ENCODE data around the gene PISD. TPM values are rescaled to one million over a fixed set of nuclear protein-coding genes. Genes with fewer than 3 reads are reported as not detected.
A peak's percentile ranks its signal among the peaks of the same experiment; 100 is the strongest.

The PISD gene
- total RNA-seq, 1 donor from 2014 or later = 36.2 TPM

DNA sequence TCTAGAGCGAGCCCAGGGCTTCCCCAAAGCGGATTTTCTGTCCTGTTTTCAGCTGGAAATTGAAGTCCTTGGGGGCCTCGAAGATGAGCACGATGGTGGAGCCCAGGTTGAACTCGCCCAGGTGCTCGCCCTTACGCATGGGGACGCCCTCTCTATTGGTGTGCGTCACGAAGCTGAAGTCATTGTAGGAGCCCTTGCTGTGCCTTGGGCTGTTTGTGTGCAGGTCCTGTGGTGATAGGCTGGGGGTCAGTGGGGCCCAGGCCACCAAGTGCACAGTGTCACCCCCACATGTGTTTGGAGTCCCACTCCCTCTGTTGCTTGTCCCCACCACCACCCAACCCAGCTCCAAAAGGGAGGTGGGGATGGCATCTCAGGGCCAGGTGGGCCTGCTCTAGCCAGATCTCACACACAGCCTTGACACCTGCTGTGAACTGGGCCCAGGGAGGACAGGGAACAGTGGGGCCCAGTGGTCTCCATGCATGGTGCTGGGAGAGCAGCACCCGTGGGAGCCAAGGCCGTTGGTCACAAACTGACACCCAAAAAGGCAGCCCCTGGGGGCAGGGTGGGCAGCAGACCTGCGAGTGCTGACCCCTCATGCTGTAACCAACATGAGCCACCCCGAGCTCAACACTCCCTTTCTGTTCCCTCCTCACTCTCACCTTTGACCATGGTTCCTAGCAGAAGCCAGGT is 42.3 kb downstream of the PISD start:
- Mint-ChIP-seq H3K4me1 (ENCODE audit: unreplicated experiment) (peaks cover 5% of the 10 kb centered on the region), H3K36me3 (ENCODE audit: unreplicated experiment) (peaks cover 11% of the 10 kb centered on the region), H3K9me3 (ENCODE audit: unreplicated experiment) (no peaks in the 10 kb centered on the region), H3K27me3 (ENCODE audit: unreplicated experiment) (no peaks in the 10 kb centered on the region), H3K4me3 (ENCODE audit: unreplicated experiment) (no peak overlapping the region), H3K27ac (ENCODE audit: unreplicated experiment) (no peak overlapping the region)
- no peak for DNase-seq (ENCODE audit: extremely low spot score, unreplicated experiment)
- TF ChIP-seq, protein P1, sequence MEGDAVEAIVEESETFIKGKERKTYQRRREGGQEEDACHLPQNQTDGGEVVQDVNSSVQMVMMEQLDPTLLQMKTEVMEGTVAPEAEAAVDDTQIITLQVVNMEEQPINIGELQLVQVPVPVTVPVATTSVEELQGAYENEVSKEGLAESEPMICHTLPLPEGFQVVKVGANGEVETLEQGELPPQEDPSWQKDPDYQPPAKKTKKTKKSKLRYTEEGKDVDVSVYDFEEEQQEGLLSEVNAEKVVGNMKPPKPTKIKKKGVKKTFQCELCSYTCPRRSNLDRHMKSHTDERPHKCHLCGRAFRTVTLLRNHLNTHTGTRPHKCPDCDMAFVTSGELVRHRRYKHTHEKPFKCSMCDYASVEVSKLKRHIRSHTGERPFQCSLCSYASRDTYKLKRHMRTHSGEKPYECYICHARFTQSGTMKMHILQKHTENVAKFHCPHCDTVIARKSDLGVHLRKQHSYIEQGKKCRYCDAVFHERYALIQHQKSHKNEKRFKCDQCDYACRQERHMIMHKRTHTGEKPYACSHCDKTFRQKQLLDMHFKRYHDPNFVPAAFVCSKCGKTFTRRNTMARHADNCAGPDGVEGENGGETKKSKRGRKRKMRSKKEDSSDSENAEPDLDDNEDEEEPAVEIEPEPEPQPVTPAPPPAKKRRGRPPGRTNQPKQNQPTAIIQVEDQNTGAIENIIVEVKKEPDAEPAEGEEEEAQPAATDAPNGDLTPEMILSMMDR (IDR thresholded peaks at IDR 0.05) = no peak

DNA sequence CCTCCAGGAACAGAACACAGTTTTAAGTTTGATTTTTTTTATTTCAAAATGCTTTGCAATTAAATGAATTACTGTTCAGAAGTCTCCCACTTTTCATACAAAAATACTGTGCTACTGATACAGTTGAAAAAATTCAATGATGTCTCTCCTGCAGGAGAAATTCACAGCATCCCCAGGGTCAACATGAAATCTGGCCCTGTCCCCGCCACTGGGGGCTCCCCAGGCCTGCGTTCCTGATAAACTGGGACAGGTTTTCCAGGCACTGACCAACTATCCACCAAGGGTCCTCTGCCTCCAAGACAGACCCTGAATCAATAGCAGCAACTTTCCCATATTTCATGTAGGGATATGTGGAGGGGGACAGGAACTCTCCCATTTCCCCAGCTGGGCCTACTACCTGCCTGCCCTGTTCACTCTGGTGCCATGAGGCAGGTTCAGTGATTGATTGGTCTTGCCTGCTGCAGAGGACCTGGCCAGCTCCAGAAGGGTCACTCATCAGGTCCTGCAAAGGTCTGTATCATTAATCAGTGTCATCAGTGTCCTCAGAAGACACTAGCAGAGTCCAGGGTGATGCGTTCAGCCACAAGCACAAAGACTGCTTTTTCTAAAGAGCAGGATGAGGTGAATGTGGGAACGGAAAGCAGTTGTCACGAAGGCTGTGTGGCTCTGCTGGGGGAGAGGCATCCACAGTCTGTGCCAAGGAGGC is 43.4 kb downstream of the PISD start:
- no peak overlapping the region for H3K4me3 Mint-ChIP-seq (ENCODE audit: unreplicated experiment)
- peaks cover 11% of the 10 kb centered on the region for H3K36me3 Mint-ChIP-seq (ENCODE audit: unreplicated experiment)
- H3K27ac Mint-ChIP-seq (ENCODE audit: unreplicated experiment) = peak overlapping the region; percentile 14
- H3K4me1 Mint-ChIP-seq (ENCODE audit: unreplicated experiment) = no peaks in the 10 kb centered on the region
- no peak for DNase-seq (ENCODE audit: extremely low spot score, unreplicated experiment)
- TF ChIP-seq, protein P1 (IDR thresholded peaks at IDR 0.05) = no peak
- no peaks in the 10 kb centered on the region for H3K9me3 Mint-ChIP-seq (ENCODE audit: unreplicated experiment)
- H3K27me3 Mint-ChIP-seq (ENCODE audit: unreplicated experiment) = no peaks in the 10 kb centered on the region

DNA sequence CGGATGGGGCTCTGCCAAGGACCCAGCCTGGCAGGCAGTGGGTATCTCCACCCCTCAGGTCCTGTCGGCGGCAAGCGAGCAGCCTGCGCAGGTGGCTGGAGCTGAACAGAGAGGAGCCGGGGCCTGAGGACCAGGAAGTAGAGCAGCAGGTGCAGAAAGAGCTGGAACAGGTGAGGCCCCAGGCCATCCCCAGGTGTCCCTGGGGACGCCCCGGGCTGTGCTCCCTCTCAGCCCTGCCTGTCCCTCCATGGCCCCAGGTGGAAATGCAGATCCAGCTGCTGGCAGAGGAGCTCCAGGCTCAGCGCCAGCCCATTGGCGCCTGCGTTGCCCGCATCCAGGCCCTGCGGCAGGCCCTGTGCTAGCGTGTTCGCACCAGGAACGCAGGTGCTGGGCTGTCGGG is 44.0 kb downstream of the PISD start:
- no peaks in the 10 kb centered on the region for H3K4me1 Mint-ChIP-seq (ENCODE audit: unreplicated experiment)
- no peaks in the 10 kb centered on the region for H3K9me3 Mint-ChIP-seq (ENCODE audit: unreplicated experiment)
- H3K4me3 Mint-ChIP-seq (ENCODE audit: unreplicated experiment) = no peak overlapping the region
- DNase-seq (ENCODE audit: extremely low spot score, unreplicated experiment) = no peak
- TF ChIP-seq, protein P1 (IDR thresholded peaks at IDR 0.05) = no peak
- peaks cover 11% of the 10 kb centered on the region for H3K36me3 Mint-ChIP-seq (ENCODE audit: unreplicated experiment)
- H3K27ac Mint-ChIP-seq (ENCODE audit: unreplicated experiment) = no peak overlapping the region
- H3K27me3 Mint-ChIP-seq (ENCODE audit: unreplicated experiment) = no peaks in the 10 kb centered on the region

DNA sequence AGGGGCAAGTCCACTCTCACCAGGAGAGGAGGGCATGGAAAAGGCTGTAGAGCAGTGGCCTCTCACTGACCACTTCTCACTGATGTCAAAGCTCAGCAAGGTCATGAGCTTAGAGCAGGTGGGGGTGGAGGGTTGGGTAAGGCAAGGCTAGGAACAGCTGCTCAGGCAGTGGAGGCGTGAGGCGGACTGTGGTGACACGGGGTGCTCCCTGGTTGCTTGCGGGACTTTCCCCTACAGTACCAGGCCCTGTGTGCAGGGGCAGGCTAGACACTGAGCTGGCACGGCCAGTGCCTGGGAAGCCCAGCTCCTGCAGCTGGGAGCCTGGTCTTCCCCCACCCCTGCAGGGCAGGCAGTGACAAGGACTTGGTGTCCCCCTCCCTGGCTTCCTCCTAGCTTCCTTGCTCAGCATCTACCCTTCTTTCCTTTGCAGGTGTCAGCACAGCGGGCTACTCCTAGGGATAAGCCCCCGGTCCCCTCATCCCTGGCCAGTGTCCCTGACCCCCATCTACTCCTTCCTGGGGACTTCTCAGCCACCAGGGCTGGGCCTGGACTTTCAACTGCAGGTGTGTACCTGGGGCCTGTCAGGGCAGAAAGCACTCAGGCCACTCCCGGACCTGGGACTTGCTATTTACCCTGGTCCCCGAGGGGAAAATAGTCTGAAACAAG is 45.6 kb downstream of the PISD start:
- no peak overlapping the region for H3K4me3 Mint-ChIP-seq (ENCODE audit: unreplicated experiment)
- H3K4me1 Mint-ChIP-seq (ENCODE audit: unreplicated experiment) = no peaks in the 10 kb centered on the region
- no peaks in the 10 kb centered on the region for H3K9me3 Mint-ChIP-seq (ENCODE audit: unreplicated experiment)
- peaks cover 9% of the 10 kb centered on the region for H3K36me3 Mint-ChIP-seq (ENCODE audit: unreplicated experiment)
- TF ChIP-seq, protein P1 (IDR thresholded peaks at IDR 0.05) = no peak
- no peak overlapping the region for H3K27ac Mint-ChIP-seq (ENCODE audit: unreplicated experiment)
- DNase-seq (ENCODE audit: extremely low spot score, unreplicated experiment) = no peak
- no peaks in the 10 kb centered on the region for H3K27me3 Mint-ChIP-seq (ENCODE audit: unreplicated experiment)

DNA sequence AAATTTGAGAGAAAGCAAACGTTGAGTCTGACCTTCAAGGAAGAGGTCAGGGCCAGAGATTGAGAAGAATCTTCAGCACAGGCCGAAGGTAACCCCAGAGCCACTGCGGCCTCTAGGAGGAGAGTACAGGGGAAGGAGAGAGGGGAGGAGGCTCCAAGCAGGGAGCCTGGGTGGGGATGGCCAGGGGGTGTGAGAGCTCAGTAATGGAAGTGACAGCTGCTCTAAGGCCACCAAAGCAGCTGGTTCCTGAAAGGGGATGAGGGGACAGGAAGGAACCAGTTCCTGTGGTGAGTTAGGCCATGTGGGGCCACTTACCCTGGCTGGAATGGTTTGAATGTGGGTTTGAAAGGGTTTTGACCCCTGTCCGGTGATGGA is 46.1 kb downstream of the PISD start:
- H3K4me3 Mint-ChIP-seq (ENCODE audit: unreplicated experiment) = no peak overlapping the region
- H3K27ac Mint-ChIP-seq (ENCODE audit: unreplicated experiment) = no peak overlapping the region
- no peaks in the 10 kb centered on the region for H3K9me3 Mint-ChIP-seq (ENCODE audit: unreplicated experiment)
- no peaks in the 10 kb centered on the region for H3K27me3 Mint-ChIP-seq (ENCODE audit: unreplicated experiment)
- peaks cover 2% of the 10 kb centered on the region for H3K4me1 Mint-ChIP-seq (ENCODE audit: unreplicated experiment)
- DNase-seq (ENCODE audit: extremely low spot score, unreplicated experiment) = no peak
- peaks cover 9% of the 10 kb centered on the region for H3K36me3 Mint-ChIP-seq (ENCODE audit: unreplicated experiment)
- TF ChIP-seq, protein P1 (IDR thresholded peaks at IDR 0.05) = no peak

Measured in osteocyte (in vitro differentiated cells).